CD4-positive, alpha-beta T cell treated with Interleukin-2 at 100 ng/mL for 4 hours (primary cell): ENCODE data around the gene HCAR1.
"Not testable (repeated sequence)": the region's sequence is repeated elsewhere in the genome, so short reads cannot be mapped to it uniquely, and the experiment has no call there.

Experiments
- DNase-seq: peaks from one replicate; pipeline ENCODE4 v3.0.0-alpha.2; 2020; ENCODE audit warnings: low spot score

The HCAR1 gene

DNA sequence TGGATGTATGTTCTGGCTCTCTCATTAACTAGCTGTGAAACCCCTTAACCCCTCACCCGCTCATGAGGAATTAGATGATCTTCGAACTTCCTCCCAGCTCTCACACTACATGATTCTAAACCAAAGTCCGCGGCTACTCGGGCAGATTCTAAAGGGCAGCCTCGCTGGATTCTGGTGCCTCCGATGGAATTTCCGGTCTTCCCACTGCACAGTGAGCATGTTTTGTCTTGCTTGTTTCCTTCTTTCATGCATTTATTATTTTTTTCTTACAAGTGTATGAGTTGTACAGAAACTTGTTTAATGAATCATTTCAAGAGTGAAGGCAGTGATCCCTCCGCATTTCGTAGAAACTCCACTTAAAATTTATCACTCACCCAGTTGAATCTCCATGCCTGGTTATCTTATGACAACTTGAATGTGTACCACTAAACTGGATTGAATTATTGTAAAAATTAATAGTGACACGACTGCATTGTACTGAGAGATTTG is 9.5 kb downstream of the HCAR1 start:
- DNase-seq = no peak

DNA sequence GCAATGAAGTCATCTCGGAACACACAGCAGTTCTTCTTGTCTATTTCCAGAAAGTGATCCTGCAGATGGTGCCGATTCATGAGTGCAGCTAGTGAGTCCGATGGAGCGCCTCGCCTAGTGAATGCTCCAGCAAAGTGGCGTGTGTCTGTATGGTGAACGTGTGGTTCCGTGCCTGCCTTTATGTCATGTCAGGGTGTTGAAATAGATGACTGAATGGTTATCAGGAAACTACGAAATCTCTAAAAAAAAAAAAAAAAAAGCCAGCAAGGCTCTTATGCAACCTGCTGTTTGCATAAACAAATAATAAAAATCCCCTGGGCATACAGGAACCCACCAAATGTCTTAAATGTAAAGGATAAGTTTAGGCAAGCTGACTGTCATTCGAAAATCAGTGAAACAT is 14.0 kb downstream of the HCAR1 start, which contains the start of gene HCAR3:
Gene HCAR3, minus strand, starts transcription at position 154 of the 400 bp plus-strand sequence. Its CDS starts 74 bp downstream, at position 80.
- DNase-seq = not testable (repeated sequence)

DNA sequence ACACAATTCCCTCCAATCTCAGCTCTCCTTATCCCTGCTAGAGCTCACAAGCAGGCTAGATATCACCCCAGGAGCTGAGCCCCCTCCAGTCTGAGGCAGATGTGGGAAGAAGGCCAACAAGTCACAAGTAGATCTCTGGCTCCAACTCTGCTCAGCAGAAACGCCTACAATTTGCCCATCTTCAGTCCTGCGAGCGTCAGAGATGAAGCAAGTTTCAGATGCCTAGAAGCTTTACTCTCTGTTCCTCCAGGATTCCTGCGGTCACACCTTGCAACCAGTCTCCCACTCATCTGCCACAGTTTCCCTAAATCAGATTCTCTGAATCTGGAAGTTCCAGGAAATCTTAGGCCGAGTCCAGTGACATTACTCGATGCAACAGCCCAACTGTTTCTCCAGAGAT is 15.4 kb downstream of the HCAR1 start:
- DNase-seq = not testable (repeated sequence)

DNA sequence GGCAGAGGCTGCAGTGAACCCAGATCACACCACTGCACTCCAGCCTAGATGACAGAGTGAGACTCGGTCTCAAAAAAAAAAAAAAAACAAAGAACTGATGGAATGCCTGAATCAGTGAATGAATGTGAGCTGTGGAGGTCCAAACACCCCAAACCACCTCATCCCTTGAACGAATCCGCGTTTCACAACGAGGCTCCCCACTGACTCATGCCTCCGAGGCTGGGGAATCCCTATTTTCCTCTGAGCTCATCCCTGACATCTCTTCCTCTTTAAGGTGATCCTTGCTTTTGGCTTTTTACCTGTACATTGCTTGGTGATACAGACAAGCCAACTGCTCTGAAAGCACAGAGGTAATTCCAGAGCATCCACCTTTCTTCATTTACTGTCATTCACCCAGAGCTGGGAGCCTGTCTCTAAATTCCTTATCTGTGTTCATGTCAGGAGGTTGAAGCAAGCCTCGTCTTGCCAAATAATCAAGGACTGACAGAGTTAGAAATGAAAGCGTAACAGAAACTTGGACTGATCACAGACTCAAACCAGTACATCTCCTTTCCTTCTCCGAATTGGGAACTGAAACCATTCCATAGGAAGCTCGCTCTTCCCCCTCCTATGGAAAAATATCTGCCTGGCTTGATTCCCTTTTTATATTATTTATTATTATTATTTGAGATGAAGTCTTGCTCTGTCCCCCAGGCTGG is 17.0 kb downstream of the HCAR1 start:
- DNase-seq = not testable (repeated sequence)

DNA sequence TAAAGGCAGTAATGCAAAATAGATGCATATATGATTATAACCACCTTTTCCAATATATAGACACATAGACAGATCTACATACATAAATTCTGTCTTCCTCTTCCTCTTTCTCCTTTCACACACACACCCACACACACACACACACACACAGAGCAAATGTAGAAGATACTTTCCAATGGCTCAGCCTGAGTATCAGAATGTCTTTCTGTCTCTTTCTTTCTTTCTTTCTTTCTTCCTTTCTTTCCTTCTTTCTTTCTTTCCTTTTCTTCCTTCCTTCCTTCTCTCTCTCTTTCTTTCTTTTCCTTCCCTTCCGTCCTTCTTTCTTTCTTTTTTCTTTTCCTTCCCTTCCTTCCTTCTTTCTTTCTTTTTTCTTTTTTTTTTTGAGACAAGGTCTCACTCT is 19.4 kb downstream of the HCAR1 start:
- not testable (repeated sequence) for DNase-seq

DNA sequence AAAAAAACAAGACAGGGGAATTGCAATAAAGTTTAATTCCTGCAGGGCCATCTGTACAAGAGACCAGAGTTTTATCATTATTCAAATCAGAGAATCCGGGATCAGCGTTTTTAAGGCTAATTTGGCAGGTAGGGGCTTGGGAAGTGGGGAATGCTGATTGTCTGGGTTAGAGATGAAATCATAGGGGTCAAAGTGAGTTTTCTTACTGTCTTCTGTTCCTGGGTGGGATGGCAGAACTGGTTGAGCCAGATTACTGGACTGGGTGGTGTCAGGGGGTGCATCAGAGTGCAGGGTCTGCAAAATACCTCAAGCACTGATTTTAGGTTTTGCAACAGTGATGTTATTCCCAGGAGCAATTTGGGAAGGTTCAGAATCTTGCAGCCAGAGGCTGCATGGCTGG is 20.3 kb downstream of the HCAR1 start:
- not testable (repeated sequence) for DNase-seq

DNA sequence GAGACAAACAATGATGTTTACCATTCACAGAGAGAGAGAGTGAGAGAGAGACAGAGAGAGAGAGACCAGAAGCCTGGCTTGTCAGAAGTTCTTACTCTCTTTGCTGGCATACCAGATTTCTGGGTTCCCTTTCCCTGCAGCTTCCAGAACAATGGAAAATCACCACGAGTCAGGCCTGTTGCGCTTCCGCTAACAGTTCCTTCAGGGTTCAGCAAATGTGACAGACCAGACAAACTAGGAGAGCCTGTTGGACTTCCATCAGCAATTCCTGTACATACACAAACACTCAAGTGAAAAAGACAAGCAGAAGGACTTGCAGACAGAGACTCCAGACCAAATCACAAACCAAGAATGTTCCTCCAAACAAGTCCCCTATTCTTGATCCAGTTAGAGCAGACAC is 21.4 kb downstream of the HCAR1 start:
- not testable (repeated sequence) for DNase-seq

DNA sequence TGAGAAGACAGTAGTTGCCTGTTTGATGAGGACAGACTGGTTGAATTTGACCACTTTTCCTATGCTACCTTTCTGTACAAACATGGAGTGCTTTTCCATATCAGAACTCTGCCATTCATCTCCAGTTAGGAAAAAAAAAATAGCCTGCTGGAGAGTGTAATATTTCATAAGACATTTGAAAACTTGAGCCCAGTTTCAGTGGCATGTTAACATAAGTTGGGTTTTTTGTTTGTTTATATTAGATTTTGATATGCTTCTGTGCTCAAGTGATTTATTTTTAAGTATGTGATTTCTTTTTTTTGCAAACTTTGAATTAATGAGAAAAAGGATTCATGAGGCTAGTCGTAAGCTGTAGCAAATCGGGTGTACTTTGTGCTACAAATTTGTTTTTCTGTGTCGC is 26.8 kb downstream of the HCAR1 start:
- not testable (repeated sequence) for DNase-seq

DNA sequence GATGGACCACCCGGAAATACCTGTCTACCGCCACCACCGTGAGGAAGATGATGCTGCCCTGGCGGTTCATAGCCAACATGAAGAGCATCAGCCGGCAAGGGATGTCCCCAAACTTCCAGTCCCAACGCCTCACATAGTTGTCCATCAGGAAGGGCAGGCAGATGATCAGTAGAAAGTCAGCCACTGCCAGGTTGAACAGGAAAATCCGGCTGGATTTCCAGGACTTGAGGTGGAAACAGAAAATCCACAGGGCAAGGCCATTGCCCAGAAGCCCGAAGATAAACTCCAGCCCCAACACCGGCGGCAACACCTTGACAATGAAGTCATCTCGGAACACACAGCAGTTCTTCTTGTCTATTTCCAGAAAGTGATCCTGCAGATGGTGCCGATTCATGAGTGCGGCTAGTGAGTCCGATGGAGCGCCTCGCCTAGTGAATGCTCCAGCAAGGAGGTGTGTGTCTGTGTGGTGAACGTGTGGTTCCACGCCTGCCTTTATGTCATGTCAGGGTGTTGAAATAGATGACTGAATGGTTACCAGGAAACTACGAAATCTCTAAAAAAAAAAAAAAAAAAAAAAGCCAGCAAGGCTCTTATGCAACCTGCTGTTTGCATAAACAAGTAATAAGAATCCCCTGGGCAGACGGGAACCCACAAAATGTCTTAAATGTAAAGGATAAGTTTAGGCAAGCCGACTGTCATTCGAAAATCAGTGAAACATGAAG is 27.6 kb downstream of the HCAR1 start, which contains the start of gene HCAR2:
Gene HCAR2, minus strand, starts transcription at position 468 of the 722 bp plus-strand sequence. Its CDS starts 74 bp downstream, at position 394.
- DNase-seq = not testable (repeated sequence)

DNA sequence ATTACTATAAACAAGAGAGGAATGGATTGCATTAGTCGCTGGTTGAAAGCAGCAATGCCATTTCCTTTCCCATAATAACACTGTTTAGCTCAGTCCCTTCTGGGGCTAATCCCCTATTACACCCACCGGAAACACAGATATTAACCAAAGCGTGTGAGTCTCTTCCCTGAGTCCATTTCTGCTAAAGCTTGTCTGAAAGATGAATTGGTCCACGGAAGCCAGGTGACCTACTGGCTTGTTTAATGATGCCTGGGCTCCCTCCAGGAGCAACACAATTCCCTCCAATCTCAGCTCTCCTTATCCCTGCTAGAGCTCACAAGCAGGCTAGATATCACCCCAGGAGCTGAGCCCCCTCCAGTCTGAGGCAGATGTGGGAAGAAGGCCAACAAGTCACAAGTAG is 29.2 kb downstream of the HCAR1 start:
- DNase-seq = not testable (repeated sequence)

DNA sequence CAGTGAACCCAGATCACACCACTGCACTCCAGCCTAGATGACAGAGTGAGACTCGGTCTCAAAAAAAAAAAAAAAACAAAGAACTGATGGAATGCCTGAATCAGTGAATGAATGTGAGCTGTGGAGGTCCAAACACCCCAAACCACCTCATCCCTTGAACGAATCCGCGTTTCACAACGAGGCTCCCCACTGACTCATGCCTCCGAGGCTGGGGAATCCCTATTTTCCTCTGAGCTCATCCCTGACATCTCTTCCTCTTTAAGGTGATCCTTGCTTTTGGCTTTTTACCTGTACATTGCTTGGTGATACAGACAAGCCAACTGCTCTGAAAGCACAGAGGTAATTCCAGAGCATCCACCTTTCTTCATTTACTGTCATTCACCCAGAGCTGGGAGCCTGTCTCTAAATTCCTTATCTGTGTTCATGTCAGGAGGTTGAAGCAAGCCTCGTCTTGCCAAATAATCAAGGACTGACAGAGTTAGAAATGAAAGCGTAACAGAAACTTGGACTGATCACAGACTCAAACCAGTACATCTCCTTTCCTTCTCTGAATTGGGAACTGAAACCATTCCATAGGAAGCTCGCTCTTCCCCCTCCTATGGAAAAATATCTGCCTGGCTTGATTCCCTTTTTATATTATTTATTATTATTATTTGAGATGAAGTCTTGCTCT is 30.5 kb downstream of the HCAR1 start:
- not testable (repeated sequence) for DNase-seq

DNA sequence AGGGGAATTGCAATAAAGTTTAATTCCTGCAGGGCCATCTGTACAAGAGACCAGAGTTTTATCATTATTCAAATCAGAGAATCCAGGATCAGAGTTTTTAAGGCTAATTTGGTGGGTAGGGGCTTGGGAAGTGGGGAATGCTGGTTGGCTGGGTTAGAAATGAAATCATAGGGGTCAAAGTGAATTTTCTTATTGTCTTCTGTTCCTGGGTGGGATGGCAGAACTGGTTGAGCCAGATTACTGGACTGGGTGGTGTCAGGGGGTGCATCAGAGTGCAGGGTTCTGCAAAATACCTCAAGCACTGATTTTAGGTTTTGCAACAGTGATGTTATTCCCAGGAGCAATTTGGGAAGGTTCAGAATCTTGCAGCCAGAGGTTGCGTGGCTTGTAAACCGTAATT is 33.7 kb downstream of the HCAR1 start:
- not testable (repeated sequence) for DNase-seq

DNA sequence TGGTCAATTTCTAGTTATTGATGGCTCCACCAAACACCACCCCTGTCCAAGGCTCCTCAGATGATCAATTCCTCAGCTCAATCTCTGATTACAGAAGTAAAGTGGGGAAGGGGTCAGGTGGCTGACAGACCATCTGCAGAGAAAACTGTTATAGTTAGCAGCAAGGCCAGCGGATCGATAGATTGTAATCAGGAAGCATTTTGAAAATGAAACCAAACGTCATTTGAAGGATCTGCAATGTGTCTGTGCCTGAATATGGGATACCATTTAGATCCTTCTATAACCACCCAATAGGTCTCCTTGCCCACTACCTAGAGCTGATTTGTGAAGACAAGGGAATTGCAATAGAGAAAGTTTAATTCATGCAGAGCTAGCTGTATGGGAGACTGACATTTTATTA is 39.1 kb downstream of the HCAR1 start:
- DNase-seq = no peak

DNA sequence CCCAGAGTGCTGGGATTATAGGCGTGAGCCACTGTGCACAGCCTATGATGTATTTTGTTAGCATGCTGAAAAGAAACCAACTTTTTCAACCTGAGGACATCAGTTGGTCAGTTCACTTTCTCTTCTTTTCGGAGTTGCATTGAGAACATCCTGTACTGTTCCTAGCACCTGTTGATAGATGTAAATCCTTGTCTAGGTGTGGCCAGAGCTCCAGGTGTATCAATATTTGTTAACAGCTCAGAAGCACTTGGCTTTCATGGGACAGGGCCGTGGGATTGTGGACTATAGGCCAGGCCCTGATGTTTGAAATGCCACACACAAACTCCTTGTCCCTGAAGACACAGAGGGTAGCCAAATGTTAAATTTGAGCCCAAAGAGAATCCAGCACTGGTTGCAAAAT is 42.4 kb downstream of the HCAR1 start:
- DNase-seq = no peak

DNA sequence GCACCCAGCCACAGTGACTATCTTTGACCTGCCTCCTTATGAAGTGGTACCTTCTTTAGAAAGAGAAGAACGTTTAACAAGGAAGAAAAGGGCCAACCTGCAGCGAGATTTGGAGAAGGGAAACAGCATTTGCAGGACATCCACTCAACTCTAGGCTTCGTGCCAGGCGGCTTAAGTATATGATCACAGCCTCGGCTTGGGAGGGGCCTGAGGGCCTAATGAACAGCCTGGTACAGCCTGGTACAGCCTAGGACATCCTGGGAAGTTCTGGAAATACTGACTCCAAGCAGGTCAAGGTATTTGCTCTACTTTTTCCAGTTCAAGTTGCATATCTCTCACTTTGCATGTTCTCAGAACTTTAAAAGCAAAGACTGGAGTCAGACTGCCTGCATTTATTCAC is 43.6 kb downstream of the HCAR1 start:
- no peak for DNase-seq

DNA sequence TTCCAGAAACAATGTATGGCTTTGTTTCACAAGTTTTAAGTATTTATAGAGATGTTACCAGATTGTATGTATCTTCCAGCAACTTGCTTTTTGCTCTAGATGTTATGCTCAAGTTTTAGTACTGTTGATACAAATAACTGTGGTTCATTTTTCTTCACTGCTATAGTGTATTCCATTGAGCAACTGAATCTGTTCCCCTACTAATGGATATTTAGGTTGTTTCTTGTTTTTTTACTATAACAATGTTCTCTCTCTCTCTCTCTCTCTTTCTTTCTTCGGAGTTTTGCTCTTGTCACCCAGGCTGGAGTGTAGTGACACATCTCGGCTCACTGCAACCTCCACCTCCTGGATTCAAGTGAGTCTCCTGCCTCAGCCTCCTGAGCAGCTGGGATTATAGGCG is 44.1 kb downstream of the HCAR1 start:
- DNase-seq = no peak

DNA sequence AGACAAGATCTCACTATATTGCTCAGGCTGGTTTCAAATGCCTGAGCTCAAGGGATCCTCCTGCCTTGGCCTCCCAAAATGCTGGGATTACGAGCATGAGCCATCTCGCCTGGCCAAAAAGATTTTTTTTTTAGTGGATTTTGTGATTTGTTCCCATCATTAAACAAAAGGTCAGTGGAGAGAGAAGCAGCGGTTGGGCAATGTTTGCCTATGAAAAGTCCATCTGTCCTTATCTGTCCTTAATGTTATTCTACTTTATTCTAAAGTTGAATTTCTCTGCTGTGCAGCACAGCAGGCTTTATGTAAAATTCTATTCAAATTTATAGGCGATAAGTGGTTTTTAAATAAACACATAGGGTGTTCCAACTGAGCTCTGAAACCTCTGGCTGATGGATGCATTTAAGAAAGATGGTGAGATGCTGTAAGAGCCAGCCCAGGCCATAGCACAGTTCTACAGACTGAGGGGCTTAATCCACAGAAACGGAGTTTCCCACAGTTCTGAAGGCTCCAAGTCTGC is 46.3 kb downstream of the HCAR1 start:
- DNase-seq = no peak

DNA sequence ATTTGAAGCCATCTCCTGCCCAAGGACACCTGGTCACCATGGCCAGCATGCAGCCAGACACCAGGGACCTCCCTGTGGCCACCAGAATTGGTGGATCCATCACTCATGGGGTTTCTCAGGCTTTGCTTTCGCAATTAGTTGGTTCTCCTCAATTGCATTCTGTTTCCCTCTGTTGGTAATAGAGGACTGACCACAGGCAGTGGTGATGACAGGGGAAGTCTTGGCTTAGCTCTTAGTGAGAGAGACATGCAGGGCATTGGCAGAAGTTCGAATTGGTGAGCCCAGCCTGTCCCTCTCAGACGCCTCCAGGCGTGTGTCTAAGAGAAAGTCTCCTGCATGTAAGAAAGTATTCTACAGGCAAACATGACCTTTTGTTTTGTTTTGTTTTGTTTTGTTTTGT is 48.8 kb downstream of the HCAR1 start:
- no peak for DNase-seq

DNA sequence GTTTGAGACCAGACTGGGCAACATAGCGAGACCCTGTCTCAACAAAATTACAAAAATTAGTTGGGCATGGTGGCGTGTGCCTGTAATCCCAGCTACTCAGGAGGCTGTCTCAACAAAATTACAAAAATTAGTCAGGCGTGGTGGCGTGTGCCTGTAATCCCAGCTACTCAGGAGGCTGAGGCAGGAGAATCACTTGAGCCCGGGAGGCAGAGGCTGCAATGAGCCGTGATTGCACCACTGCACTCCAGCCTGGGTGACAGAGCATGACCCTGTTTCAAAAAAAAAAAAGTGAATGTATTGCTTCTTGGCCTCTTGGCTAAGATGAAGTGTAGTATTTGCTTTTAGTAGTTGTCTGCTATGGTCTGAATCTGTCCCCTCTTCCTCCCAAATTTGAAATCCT is 49.7 kb downstream of the HCAR1 start:
- DNase-seq = not testable (repeated sequence)

DNA sequence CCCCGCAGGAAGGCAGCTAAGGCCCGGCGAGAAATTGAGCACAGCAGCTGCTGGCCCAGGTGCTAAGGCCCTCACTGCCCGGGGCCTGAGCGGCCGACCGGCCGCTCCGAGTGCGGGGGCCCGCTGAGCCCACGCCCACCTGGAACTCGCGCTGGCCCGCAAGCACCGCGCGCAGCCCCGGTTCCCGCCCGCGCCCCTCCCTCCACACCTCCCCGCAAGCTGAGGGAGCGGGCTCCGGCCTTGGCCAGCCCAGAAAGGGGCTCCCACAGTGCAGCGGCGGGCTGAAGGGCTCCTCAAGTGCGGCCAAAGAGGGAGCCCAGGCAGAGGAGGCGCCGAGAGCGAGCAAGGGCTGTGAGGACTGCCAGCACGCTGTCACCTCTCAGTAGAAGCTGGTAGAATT is 53.9 kb downstream of the HCAR1 start:
- DNase-seq = not testable (repeated sequence)
